ENCODE data around the gene RTN4RL2.

- TF ChIP-seq CTCF (IDR thresholded peaks at IDR 0.05): no peak
- no peak for TF ChIP-seq POLR2A (IDR thresholded peaks at IDR 0.05)
Observed at GRCh38 chr11:57475671-57476046, 15.3 kb downstream of the RTN4RL2 start.
